Bronchial epithelial cell (primary cell): ENCODE measurements around the gene PPP1CC. TPM values are rescaled to one million over a fixed set of nuclear protein-coding genes. Genes with fewer than 3 reads are reported as not detected.

Experiments
- DNase-seq: peaks from one replicate; pipeline ENCODE4 v3.0.0-alpha.2; 2010; ENCODE audit warnings: low read depth
- FAIRE-seq: peaks from 2 replicates; lab custom pipeline; 2011; peaks lifted over from hg19 to GRCh38; lab: Jason Lieb, UNC
- H3K27me3 ChIP-seq: 2 replicates; pipeline ENCODE4 v1.5.1; 2011; ENCODE audit warnings: low read length; ENCODE audit not compliant: control insufficient read depth, insufficient read depth
- H3K36me3 ChIP-seq: 2 replicates; pipeline ENCODE4 v1.5.1; 2011; ENCODE audit warnings: low read length; ENCODE audit not compliant: control insufficient read depth, insufficient read depth
- H3K4me3 ChIP-seq: 2 replicates; pipeline ENCODE4 v1.5.1; 2011; ENCODE audit warnings: mild to moderate bottlenecking, low read depth, low read length, control low read depth
- total RNA-seq: library from RNA; depleted of rRNA; stranded (reverse); fragments of >200 nt; gene quantifications from 2 replicates; pipeline ENCODE4 v1.2.1, GENCODE V29; 2014
- TF ChIP-seq, protein P1 (sequence below): IDR thresholded peaks from 2 replicates; pipeline ENCODE4 v1.5.1; 2011; ENCODE audit warnings: mild to moderate bottlenecking, moderate library complexity, low read length, control low read depth, inconsistent platforms; ENCODE audit not compliant: insufficient read depth, severe bottlenecking

Gene PPP1CC
- total RNA-seq, result 42.8 and 86.6 TPM in 2 replicates

DNA sequence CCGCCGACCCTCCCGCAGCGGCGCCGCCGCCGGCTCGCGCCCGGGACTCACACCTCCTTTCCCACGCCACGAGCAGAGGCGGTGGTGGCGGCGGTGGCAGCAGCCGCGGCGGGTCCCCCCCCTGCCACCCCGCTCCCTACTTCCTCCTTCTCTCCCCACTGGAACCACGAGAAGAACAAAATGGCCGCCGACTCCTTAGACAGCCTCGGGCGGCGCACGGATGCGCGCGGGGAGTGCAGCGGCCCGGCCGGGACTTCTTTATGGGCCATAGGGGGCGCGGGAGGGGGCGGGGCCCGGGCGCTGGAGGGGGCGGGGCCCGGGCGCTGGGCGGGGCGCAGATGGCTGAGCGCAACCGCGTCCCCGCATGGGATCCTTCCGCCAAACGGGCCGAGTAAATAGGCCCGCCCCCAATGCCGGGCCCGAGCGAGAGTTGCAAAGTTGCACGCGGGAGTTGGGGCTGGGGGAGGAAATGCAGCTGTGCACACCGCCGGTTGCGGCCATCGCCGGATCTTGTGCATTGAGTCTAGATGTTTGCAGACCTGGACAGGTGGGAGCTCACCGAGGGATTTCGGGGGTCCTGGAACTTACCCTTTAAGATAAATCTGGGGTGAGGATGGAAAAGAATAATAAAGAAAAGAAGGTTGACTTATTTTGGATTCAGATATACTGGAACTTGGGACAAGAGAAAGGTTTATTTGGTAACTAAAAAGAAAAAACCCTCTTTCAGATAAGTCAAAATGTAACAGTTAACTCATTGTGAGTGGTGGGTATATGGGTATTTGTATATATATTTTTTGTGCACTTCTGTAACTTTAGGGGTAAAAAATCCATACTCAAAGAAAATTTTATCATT lies at the start of gene PPP1CC:
TSS of gene PPP1CC (minus strand) at position 174 of the 853 bp plus-strand sequence. CDS start 184 bp downstream, outside the sequence.
- peak; percentile 70 for DNase-seq
- Histone ChIP-seq H3K27me3 (no peaks in the 10 kb centered on the region), H3K36me3 (no peaks in the 10 kb centered on the region), H3K4me3 (peak within 1 kb of the TSS; percentile 59)
- no peak for FAIRE-seq
- TF ChIP-seq, protein P1, sequence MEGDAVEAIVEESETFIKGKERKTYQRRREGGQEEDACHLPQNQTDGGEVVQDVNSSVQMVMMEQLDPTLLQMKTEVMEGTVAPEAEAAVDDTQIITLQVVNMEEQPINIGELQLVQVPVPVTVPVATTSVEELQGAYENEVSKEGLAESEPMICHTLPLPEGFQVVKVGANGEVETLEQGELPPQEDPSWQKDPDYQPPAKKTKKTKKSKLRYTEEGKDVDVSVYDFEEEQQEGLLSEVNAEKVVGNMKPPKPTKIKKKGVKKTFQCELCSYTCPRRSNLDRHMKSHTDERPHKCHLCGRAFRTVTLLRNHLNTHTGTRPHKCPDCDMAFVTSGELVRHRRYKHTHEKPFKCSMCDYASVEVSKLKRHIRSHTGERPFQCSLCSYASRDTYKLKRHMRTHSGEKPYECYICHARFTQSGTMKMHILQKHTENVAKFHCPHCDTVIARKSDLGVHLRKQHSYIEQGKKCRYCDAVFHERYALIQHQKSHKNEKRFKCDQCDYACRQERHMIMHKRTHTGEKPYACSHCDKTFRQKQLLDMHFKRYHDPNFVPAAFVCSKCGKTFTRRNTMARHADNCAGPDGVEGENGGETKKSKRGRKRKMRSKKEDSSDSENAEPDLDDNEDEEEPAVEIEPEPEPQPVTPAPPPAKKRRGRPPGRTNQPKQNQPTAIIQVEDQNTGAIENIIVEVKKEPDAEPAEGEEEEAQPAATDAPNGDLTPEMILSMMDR, result no peak

DNA sequence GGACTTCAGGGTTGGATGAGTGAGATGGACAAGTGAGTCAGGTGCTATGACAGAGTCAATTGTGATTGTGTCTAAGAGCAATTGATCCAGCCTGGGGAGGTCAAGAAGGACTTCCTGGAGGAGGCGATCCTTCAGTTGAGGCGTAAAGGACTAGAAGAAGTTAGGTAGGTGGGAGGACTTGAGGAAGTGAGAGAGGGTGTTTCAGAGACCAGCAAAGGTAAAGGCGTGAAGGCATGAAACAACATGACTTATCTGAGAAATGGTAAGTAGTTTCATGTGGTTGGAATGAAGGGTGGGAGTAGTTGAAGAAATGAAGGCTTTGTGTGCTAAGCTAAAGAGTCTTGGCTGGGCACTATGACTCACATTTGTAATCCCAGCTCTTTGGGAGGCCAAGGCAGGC lies 48.9 kb upstream of the PPP1CC start:
- DNase-seq, result peak; percentile 87
- Histone ChIP-seq H3K27me3 (no peaks in the 10 kb centered on the region), H3K36me3 (no peaks in the 10 kb centered on the region), H3K4me3 (no peak overlapping the region)
- FAIRE-seq, result peak; percentile 75
- TF ChIP-seq, protein P1, result no peak

DNA sequence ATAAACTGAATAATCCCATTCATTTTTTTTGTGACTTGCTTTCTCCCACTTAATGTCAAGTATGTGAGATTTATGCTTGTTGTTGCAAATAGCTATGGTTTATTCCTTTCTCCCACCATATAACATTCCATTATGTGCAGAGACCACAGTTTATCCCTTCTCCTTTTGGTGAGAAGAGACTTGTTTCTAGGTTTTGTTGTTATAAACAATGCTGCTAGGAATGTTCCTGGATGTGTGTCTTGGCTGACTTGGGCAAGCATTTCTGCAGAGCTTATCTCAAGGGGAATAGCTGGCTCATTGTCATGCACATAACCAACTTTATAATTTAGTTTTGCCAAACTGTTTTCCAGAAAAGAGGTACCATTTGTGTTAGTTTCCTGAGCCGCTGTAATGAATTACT lies 47.6 kb upstream of the PPP1CC start:
- no peak overlapping the region for H3K4me3 ChIP-seq
- H3K36me3 ChIP-seq, result no peaks in the 10 kb centered on the region
- no peaks in the 10 kb centered on the region for H3K27me3 ChIP-seq
- FAIRE-seq, result no peak
- TF ChIP-seq, protein P1, result no peak
- no peak for DNase-seq

DNA sequence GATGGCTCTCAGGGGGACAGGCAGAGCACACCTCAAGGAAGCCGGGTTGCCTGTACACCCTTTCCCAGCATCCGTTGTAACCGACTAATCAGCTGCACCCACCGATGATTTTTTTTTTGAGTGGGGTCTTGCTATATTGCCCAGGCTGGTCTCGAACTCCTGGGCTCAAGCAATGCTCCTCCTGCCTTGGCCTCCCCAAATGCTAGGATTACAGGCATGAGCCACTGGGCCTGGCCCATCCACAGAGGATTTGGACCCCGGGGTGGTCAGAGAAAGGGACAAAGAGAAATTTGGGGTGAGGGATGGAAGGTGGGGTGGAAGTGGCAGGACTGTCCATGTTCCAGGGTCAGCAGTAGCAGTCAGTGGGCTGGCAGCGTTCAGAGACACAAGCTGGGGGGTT lies 43.3 kb upstream of the PPP1CC start:
- DNase-seq (no peak), FAIRE-seq (no peak)
- TF ChIP-seq, protein P1, result no peak
- no peaks in the 10 kb centered on the region for H3K36me3 ChIP-seq
- H3K27me3 ChIP-seq, result no peaks in the 10 kb centered on the region
- H3K4me3 ChIP-seq, result no peak overlapping the region

DNA sequence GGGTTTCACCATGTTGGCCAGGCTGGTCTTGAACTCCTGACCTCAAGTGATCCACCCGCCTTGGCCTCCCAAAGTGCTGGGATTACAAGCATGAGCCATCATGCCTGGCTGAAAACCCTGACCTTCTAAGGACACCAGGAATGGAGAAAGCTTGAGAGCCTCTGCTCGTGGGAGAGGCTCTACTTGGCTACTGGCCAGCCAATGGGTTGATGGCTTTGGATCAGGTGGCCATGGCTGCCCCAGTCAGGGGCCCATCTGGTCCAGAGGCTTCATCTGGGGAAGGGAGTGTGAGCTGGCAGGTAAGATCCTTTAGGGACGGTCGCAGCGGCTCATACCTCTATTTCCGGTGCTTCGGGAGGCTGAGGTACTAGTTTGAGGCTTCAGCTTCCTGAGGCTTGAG lies 42.5 kb upstream of the PPP1CC start:
- no peaks in the 10 kb centered on the region for H3K27me3 ChIP-seq
- no peaks in the 10 kb centered on the region for H3K36me3 ChIP-seq
- DNase-seq (no peak), FAIRE-seq (no peak)
- TF ChIP-seq, protein P1, result no peak
- H3K4me3 ChIP-seq, result no peak overlapping the region
